Lung (tissue), 12 donors: ENCODE measurements around the gene PLCB2. TPM values are rescaled to one million over a fixed set of nuclear protein-coding genes. Genes with fewer than 3 reads are reported as not detected.

Experiments used
- ATAC-seq: fragments of 200-7000 bp; cut with Tn5 transposase; one replicate; pipeline ENCODE4 v1.9.1; 2020; ENCODE audit warnings: moderate number of reproducible peaks; ENCODE audit not compliant: insufficient read depth, low FRiP score
- DNase-seq, 3 donors: peaks; one replicate each; pipeline ENCODE4 v3.0.0-alpha.2; 2013 to 2017
- H3K27ac ChIP-seq, 2 donors: one replicate each; pipeline ENCODE4 v1.5.1; 2013; ENCODE audit warnings: mild to moderate bottlenecking in 2 of 2, moderate library complexity in 2 of 2, control low read depth in 1 of 2, inconsistent platforms in 1 of 2, low read depth in 1 of 2, low read length in 1 of 2
- H3K27me3 ChIP-seq, 3 donors: one replicate each; pipeline ENCODE4 v1.5.1; 2013; ENCODE audit warnings: low read length in 2 of 3; ENCODE audit not compliant: control insufficient read depth in 3 of 3, insufficient read depth in 3 of 3
- H3K36me3 ChIP-seq, 4 donors: one replicate each; pipeline ENCODE4 v1.5.1; 2013; ENCODE audit warnings: low read length in 4 of 4, mild to moderate bottlenecking in 1 of 4, moderate library complexity in 1 of 4; ENCODE audit not compliant: control insufficient read depth in 4 of 4, insufficient read depth in 4 of 4
- H3K4me1 ChIP-seq, 5 donors: one replicate each; pipeline ENCODE4 v1.5.1; 2013; ENCODE audit warnings: low read length in 5 of 5, mild to moderate bottlenecking in 2 of 5, moderate library complexity in 1 of 5; ENCODE audit not compliant: control insufficient read depth in 5 of 5, insufficient read depth in 5 of 5
- H3K4me3 ChIP-seq: one replicate; pipeline ENCODE4 v1.5.1; 2013; ENCODE audit warnings: mild to moderate bottlenecking, control low read depth, moderate library complexity
- H3K9ac ChIP-seq, 2 donors: one replicate each; pipeline ENCODE4 v1.5.1; 2013; ENCODE audit warnings: low read length in 2 of 2, control low read depth in 1 of 2; ENCODE audit not compliant: insufficient read depth in 1 of 2
- H3K9me3 ChIP-seq, 4 donors: one replicate each; pipeline ENCODE4 v1.5.1; 2013; ENCODE audit warnings: low read length in 3 of 4, mild to moderate bottlenecking in 1 of 4, moderate library complexity in 1 of 4; ENCODE audit not compliant: control insufficient read depth in 4 of 4, insufficient read depth in 3 of 4
- WGBS, 2 donors: extraction: QIAGEN DNeasy Blood & Tissue Kit; methylation state at CpG; one replicate each; pipeline ENCODE4 v1.1.7; 2013; 5-methylcytosine and 5-hydroxymethylcytosine counted together
- polyA plus RNA-seq, 2 donors: library from polyadenylated mRNA; stranded (reverse); fragments of 200-250 nt; gene quantifications; one replicate each; pipeline ENCODE4 v1.2.1, GENCODE V29; 2013
- total RNA-seq, 2 donors: library from RNA; depleted of rRNA in 1 of 2; stranded (reverse); fragments of >200 nt in 1 of 2; gene quantifications; one replicate each; pipeline ENCODE4 v1.2.1, GENCODE V29; 2014 to 2021
- TF ChIP-seq, protein P1 (sequence below): IDR thresholded peaks from 2 replicates; pipeline ENCODE4 v1.5.1; 2012; ENCODE audit warnings: mild to moderate bottlenecking; ENCODE audit errors: control extremely low read depth, extremely low read depth
- donor health status: control.
- donor health status: control.
- donor health status: Bipolar disorder and iron deficiency.
- donor health status: healthy.
- donor health status: DM: yes; HTN: yes; CAD: no.

PLCB2 gene
- total and polyA plus RNA-seq, 4 donors = 17.9 to 76.7 (median 51.2) TPM

DNA sequence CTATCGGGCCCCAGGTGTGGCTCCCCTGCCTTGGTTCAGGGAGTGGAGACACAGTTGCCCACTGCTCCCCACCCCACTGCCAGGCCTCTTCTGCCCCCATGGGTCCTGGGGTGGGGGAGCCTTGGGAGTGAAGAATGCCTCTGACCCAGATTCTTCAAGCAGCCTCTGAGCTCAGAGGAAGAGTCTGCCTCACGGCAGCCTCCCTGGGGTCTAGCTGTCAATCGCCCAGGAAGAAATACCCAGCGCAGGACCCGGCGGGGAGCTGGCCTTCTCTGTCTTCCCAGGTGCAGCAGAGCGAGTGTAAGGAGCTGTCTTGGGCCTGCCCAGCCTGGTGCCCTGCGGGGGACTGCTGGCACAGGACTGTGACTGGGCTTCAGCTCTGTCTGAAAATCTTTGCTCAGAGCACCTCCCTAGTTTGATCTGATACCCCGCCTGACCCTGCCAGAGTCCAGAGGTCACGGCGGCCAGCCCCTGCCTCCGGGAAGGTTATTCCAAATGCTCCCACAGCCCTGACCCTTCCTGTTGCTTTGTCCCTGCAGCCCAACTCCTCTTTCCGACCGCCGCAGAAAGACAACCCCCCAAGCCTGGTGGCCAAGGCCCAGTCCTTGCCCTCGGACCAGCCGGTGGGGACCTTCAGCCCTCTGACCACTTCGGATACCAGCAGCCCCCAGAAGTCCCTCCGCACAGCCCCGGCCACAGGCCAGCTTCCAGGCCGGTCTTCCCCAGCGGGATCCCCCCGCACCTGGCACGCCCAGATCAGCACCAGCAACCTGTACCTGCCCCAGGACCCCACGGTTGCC, 35.9 kb downstream of the PLCB2 start:
- WGBS, 2 donors = 91 to 93% methylated on average over 25 of the region's 25 CpGs

DNA sequence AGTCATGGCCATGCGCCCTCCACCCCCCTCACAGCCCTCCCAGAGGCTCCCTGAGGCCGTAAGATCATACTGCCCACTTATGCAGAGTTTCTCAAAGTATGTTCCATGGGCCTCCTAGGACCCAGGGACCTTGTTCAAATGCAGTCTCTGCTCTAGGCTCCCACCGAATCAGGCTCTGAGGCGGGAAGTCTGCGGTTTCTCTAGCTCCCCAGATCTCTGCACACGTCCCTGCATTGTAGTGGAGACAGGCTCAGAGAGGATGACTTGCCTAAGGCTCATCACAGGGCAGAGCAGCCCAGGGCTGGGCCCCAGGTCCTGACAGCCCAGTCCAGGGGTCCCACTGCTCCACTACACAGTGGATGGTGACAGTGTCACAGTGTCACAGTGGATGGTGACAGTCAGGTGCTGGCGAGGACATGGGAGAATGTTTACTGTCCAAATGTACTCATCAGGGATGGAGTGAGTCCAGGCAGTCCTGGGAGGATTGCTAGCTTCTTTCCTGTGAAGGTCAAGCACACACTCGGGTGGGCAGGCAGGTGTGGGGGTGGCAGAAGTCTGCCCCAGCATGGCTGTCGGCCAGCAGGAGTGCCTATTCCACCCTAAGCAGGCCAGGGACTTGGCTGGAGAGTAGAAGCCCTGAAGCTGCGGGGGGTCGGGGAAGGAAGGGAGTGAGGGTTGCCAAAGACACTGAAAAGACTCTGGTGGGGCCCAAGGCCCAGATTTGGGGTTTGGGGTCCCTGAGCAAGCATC, 37.3 kb downstream of the PLCB2 start:
- no peak overlapping the region for H3K27ac ChIP-seq
- H3K27me3 ChIP-seq = no peaks in the 10 kb centered on the region
- ATAC-seq (no peak), DNase-seq (no peak)
- 82 to 89% methylated on average over 11 of the region's 11 CpGs for WGBS, 2 donors
- H3K36me3 ChIP-seq = peaks cover 0 to 2% (median 0%) of the 10 kb centered on the region in 4 donors
- H3K9me3 ChIP-seq = peaks cover 0 to 1% (median 0%) of the 10 kb centered on the region in 4 donors
- H3K4me3 ChIP-seq = no peak overlapping the region
- no peak overlapping the region for H3K9ac ChIP-seq
- H3K4me1 ChIP-seq = no peaks in the 10 kb centered on the region
- TF ChIP-seq, protein P1, sequence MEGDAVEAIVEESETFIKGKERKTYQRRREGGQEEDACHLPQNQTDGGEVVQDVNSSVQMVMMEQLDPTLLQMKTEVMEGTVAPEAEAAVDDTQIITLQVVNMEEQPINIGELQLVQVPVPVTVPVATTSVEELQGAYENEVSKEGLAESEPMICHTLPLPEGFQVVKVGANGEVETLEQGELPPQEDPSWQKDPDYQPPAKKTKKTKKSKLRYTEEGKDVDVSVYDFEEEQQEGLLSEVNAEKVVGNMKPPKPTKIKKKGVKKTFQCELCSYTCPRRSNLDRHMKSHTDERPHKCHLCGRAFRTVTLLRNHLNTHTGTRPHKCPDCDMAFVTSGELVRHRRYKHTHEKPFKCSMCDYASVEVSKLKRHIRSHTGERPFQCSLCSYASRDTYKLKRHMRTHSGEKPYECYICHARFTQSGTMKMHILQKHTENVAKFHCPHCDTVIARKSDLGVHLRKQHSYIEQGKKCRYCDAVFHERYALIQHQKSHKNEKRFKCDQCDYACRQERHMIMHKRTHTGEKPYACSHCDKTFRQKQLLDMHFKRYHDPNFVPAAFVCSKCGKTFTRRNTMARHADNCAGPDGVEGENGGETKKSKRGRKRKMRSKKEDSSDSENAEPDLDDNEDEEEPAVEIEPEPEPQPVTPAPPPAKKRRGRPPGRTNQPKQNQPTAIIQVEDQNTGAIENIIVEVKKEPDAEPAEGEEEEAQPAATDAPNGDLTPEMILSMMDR = no peak

More for the DNA sequence above, 35.9 kb downstream of the PLCB2 start:
- TF ChIP-seq, protein P1 = no peak
- Histone ChIP-seq H3K4me1 (no peaks in the 10 kb centered on the region), H3K9me3 (peaks cover 0 to 1% (median 0%) of the 10 kb centered on the region in 4 donors), H3K4me3 (no peak overlapping the region), H3K27ac (no peak overlapping the region), H3K27me3 (no peaks in the 10 kb centered on the region), H3K9ac (no peak overlapping the region), H3K36me3 (peaks cover 0 to 4% (median 0%) of the 10 kb centered on the region in 4 donors)
- DNase-seq (no peak), ATAC-seq (no peak)

DNA sequence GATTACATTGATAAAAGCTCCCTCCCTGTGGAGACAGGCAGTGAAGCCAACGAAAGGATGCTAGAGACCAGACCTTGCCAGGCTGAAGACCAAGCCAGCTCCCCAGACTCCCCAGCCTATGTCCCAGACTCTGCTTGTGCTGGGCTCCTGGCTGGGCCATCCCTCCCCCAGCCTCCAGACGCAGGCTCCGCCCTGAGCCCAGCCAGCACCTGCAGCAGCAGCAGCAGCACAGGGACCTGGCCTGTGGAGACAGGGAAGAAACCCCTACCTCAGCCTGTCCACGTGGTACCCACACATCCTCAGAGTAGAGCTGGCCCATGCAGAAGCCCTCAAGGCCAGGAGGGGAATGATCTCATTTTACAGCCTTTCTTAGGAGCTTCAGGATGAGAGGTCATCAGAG, 38.1 kb downstream of the PLCB2 start:
- DNase-seq (no peak), ATAC-seq (no peak)
- Histone ChIP-seq H3K27ac (no peak overlapping the region), H3K36me3 (peaks cover 0 to 2% (median 0%) of the 10 kb centered on the region in 4 donors), H3K4me3 (no peak overlapping the region), H3K27me3 (no peaks in the 10 kb centered on the region), H3K4me1 (no peaks in the 10 kb centered on the region), H3K9ac (no peak overlapping the region), H3K9me3 (peaks cover 0 to 1% (median 0%) of the 10 kb centered on the region in 4 donors)
- 86 to 88% methylated on average over 4 of the region's 4 CpGs for WGBS, 2 donors
- TF ChIP-seq, protein P1 = no peak
